GM19035 (cell line): ENCODE results near the gene HMGB3.
A peak's percentile ranks its signal among the peaks of the same experiment; 100 is the strongest.
"Not testable (repeated sequence)": the region's sequence is repeated elsewhere in the genome, so short reads cannot be mapped to it uniquely, and the experiment has no call there.

Source experiments
- ATAC-seq: cut with Tn5 transposase; IDR thresholded peaks from one replicate; pipeline ENCODE4 v1.9.1; 2021; ENCODE audit not compliant: unreplicated experiment

The HMGB3 gene

GRCh38 chrX:150982788-150983520 lies at the start of gene HMGB3:
TSS of gene HMGB3 (plus strand) at chrX:150983335. CDS start at chrX:150985600, 2,265 bp downstream.
- ATAC-seq: peak; percentile 94

GRCh38 chrX:150933945-150934350 lies 49.2 kb upstream of the HMGB3 start:
- ATAC-seq: no peak

DNA sequence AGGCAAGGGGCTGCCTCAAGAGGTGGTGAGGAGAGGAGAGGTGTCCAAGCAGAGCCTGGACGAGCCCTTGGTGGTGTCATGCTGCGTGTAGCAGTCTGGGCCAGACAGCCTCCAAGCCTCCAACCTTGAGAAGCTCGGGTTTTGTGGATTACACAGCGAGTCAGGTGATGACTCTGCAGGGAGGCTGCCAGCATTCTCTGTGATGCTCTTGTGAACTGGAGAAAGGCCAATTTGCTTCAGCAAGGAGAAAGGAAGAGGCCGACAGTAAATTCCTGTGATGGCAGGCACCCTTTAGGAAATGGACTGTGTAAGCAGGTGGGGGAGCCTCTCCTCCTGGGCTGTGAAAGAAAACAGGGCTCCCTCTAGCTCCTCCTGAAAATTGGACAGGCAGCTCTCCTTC lies 48.7 kb upstream of the HMGB3 start:
- ATAC-seq: no peak

- no peak for ATAC-seq
Observed at GRCh38 chrX:150935467-150935866, 47.7 kb upstream of the HMGB3 start.

GRCh38 chrX:150936556-150936955 lies 46.6 kb upstream of the HMGB3 start:
- no peak for ATAC-seq

- no peak for ATAC-seq
Observed at GRCh38 chrX:150940844-150941495, 42.2 kb upstream of the HMGB3 start.

- ATAC-seq: no peak
Observed at GRCh38 chrX:150941580-150941979, 41.6 kb upstream of the HMGB3 start.

GRCh38 chrX:150942942-150943594 lies 40.1 kb upstream of the HMGB3 start:
- no peak for ATAC-seq

DNA sequence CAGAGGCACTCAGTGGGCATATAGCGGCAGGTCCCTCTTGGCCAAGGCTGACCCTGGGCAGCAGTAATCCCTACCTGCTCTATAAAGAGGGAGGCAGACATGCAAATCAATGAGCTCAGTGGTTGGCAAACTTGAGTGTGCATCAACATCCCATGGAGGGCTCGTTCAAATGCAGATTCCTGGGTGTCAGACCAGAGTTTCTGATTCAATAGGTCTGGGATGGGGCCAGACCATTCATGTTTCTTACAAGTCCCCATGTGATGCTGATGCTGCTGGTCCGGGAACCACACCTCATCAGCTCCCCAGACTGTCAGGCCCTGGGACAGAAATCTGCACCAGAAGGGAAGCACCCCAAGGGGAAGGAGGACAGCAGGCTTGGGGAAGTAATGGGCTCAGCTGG lies 38.9 kb upstream of the HMGB3 start:
- ATAC-seq: no peak

- ATAC-seq: no peak
Observed at GRCh38 chrX:150954951-150955350, 28.2 kb upstream of the HMGB3 start.

GRCh38 chrX:150955590-150955989 lies 27.5 kb upstream of the HMGB3 start:
- ATAC-seq: no peak

- no peak for ATAC-seq
Observed at GRCh38 chrX:150958177-150958576, 25.0 kb upstream of the HMGB3 start.

DNA sequence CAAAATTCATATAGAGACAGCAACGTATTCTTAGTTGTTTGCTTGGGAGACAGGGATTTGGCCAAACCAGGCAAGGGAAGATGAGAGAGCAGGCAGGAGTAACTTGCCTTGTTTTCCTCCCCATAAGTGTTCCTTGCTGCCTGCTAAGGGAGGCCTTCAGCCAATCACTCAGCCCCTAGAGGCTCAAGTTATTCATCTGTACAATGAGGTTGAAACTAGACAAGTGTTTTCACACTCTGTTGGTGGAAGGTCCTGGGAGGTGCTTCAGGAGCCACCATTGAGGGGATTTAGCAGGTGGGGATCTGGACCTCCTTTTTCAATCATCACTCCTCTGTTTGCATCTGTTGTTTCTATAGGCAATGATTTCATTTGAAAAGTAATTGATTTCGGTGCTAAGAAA lies 23.6 kb upstream of the HMGB3 start:
- no peak for ATAC-seq

DNA sequence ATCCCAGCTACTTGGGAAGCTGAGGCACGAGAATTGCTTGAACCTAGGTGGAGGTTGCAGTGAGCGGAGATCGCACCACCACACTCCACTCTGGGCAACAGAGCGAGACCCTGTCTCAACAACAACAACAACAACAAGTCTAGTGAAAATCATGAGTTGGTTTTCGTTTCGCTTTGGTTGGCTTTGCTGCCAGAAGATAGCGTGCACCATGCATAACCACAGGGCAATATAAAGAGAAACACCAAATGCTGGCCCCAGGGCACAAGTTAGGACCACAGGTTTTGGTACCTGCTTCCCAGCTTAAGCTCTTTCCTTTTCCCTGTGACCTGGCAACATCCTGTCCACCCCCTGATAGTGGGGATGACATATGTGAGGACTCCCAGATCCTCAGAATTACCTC lies 21.5 kb upstream of the HMGB3 start:
- ATAC-seq: no peak

- not testable (repeated sequence) for ATAC-seq
Observed at GRCh38 chrX:150964416-150964815, 18.7 kb upstream of the HMGB3 start.

- ATAC-seq: no peak
Observed at GRCh38 chrX:150966235-150966634, 16.9 kb upstream of the HMGB3 start.

GRCh38 chrX:150966742-150967141 lies 16.4 kb upstream of the HMGB3 start:
- ATAC-seq: no peak

DNA sequence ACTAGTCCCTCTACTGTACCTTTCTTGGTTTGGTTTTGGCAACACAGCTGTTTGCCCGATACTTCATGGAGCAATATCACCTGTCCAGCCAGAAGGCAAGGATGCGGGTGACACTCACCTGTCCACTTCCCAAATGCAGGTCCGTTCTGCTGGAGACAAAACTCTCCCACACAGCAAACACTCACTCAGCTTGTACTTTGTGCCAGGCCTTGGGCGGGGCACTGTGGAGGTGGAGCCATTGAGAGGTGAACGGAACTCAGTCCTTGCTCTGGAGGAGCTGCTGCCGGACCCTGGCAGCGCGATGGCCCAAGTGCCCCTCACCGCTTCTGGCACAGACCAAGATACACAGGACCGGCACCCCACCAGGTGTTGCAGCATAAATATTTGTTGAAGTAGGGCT lies 15.3 kb upstream of the HMGB3 start:
- ATAC-seq: no peak

- no peak for ATAC-seq
Observed at GRCh38 chrX:150968862-150969720, 14.0 kb upstream of the HMGB3 start.

DNA sequence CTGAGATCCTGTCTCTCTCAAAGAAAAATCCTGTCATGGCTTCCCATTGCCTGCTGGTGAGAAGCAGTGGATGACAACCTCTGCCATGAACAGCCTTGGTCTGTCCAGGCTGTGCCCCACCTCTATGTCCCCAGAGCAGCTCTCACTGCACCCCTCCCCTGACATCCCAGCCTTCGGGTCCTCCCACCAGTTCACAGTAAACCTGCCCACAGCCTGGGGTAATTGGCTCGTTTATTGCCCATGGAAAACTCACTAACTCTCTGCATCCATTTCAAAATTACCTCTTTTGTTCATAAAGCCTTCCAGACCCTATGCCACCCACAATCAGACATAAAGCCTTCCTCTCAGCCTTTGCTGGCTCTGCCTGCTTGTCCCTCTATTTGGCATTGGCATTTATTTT lies 10.7 kb upstream of the HMGB3 start:
- no peak for ATAC-seq
